H1 (cell line): ENCODE measurements around the gene SLFNL1. TPM values are rescaled to one million over a fixed set of nuclear protein-coding genes. Genes with fewer than 3 reads are reported as not detected.

Experiments used
- CTCF ChIA-PET: fragments of 300-600 bp; sonication (Branson Sonifier 250); formaldehyde crosslinking; loops from one replicate; lab custom pipeline; 2021; ENCODE audit not compliant: partially characterized antibody; lab: Charles Lee
- POLR2A ChIA-PET: fragments of 300-600 bp; sonication (Branson Sonifier 250); formaldehyde crosslinking; loops from one replicate; lab custom pipeline; 2021; ENCODE audit warnings: inconsistent platforms; ENCODE audit not compliant: partially characterized antibody; lab: Charles Lee
- DNase-seq, 2 experiments: peaks; one replicate each; pipeline versions ENCODE4 v3.0.0 to v3.0.0-alpha.2; 2010 to 2022; ENCODE audit warnings: low spot score in 2 of 2, low read depth in 1 of 2, mixed read lengths in 1 of 2
- FAIRE-seq: peaks from 2 replicates; lab custom pipeline; 2011; peaks lifted over from hg19 to GRCh38; lab: Jason Lieb, UNC
- H2AFZ ChIP-seq: 2 replicates; pipeline ENCODE4 v1.8.1; 2012; ENCODE audit warnings: low read length, inconsistent platforms
- H2AK5ac ChIP-seq: 2 replicates; pipeline ENCODE4 v1.6.1; 2013; ENCODE audit warnings: low read depth, low read length
- H2BK120ac ChIP-seq: replicated peaks from 2 replicates; pipeline ENCODE3; 2013; ENCODE audit warnings: low read depth, low read length, inconsistent platforms
- H2BK12ac ChIP-seq: 2 replicates; pipeline ENCODE4 v1.6.1; 2013; ENCODE audit warnings: low read depth, low read length
- H2BK15ac ChIP-seq: 2 replicates; pipeline ENCODE4 v1.6.1; 2013; ENCODE audit warnings: low read length
- H2BK20ac ChIP-seq: 2 replicates; pipeline ENCODE4 v1.6.1; 2013; ENCODE audit warnings: low read length
- H2BK5ac ChIP-seq: 2 replicates; pipeline ENCODE4 v1.6.1; 2013; ENCODE audit warnings: low read depth, low read length
- H3K14ac ChIP-seq: 2 replicates; pipeline ENCODE4 v1.6.1; 2013; ENCODE audit warnings: inconsistent platforms; ENCODE audit not compliant: insufficient read length
- H3K18ac ChIP-seq: 2 replicates; pipeline ENCODE4 v1.6.1; 2013; ENCODE audit warnings: low read length; ENCODE audit errors: extremely low read depth
- H3K23ac ChIP-seq: 2 replicates; pipeline ENCODE4 v1.6.1; 2013; ENCODE audit warnings: inconsistent platforms; ENCODE audit not compliant: insufficient read length
- H3K23me2 ChIP-seq: 2 replicates; pipeline ENCODE4 v1.6.1; 2013; ENCODE audit warnings: low read depth, low read length
- H3K27ac ChIP-seq: 2 replicates; pipeline ENCODE4 v1.6.1; 2011; ENCODE audit warnings: low read depth, low read length, inconsistent platforms
- H3K27me3 ChIP-seq, 4 experiments: replicated peaks in 1 of 4; 1 replicate in 1 of 4; 2 replicates in 3 of 4; pipeline versions ENCODE4 v1.6.1 to v1.8.1; 2011 to 2013; ENCODE audit warnings: low read length in 3 of 4, mild to moderate bottlenecking in 3 of 4, inconsistent platforms in 2 of 4, mixed read lengths in 2 of 4, moderate library complexity in 1 of 4; ENCODE audit not compliant: control insufficient read depth in 3 of 4, insufficient read depth in 3 of 4; ENCODE audit errors: extremely low read depth in 1 of 4
- H3K36me3 ChIP-seq, 4 experiments: 2 replicates each; pipeline versions ENCODE4 v1.6.1 to v1.8.1; 2011 to 2013; ENCODE audit warnings: mild to moderate bottlenecking in 4 of 4, low read length in 3 of 4, moderate library complexity in 2 of 4, control low read depth in 1 of 4, inconsistent platforms in 1 of 4; ENCODE audit not compliant: insufficient read depth in 4 of 4, control insufficient read depth in 2 of 4
- H3K4ac ChIP-seq: replicated peaks from 2 replicates; pipeline ENCODE3; 2013; ENCODE audit warnings: low read length, low read depth, mixed read lengths, inconsistent platforms; ENCODE audit not compliant: insufficient read length
- H3K4me1 ChIP-seq, 4 experiments: replicated peaks in 1 of 4; 1 replicate in 1 of 4; 2 replicates in 3 of 4; pipeline versions ENCODE4 v1.6.1 to v1.8.1; 2011 to 2013; ENCODE audit warnings: low read length in 3 of 4, inconsistent platforms in 2 of 4, mixed read lengths in 1 of 4; ENCODE audit not compliant: insufficient read depth in 4 of 4, control insufficient read depth in 3 of 4
- H3K4me2 ChIP-seq, 2 experiments: 2 replicates each; pipeline versions ENCODE4 v1.6.1 to v1.8.1; 2011 to 2013; ENCODE audit warnings: low read depth in 2 of 2, low read length in 2 of 2, control low read depth in 1 of 2, inconsistent platforms in 1 of 2, mild to moderate bottlenecking in 1 of 2; ENCODE audit not compliant: insufficient read depth in 1 of 2
- H3K4me3 ChIP-seq, 4 experiments: fragments of 200-600, 300-600 bp in 1 of 4; sonication (generic), shearing (Covaris generic), sonication (Bioruptor Twin) in 1 of 4; 2 replicates each; pipeline versions ENCODE4 v1.5.1 to v1.8.1; 2011 to 2016; ENCODE audit warnings: low read length in 4 of 4, low read depth in 3 of 4, control low read depth in 2 of 4, inconsistent platforms in 2 of 4, mild to moderate bottlenecking in 2 of 4, mixed read lengths in 1 of 4, moderate library complexity in 1 of 4; ENCODE audit not compliant: insufficient read depth in 2 of 4; ENCODE audit errors: extremely low read depth in 1 of 4
- H3K56ac ChIP-seq: replicated peaks from 2 replicates; pipeline ENCODE3; 2013; ENCODE audit warnings: low read depth, mild to moderate bottlenecking, mixed read lengths, low read length, inconsistent platforms; ENCODE audit not compliant: insufficient read length
- H3K79me1 ChIP-seq: 2 replicates; pipeline ENCODE4 v1.6.1; 2013; ENCODE audit warnings: low read depth, low read length, control low read depth
- H3K79me2 ChIP-seq, 2 experiments: 2 replicates each; pipeline versions ENCODE4 v1.6.1 to v1.8.1; 2012 to 2013; ENCODE audit warnings: low read length in 2 of 2, mild to moderate bottlenecking in 2 of 2, inconsistent platforms in 1 of 2; ENCODE audit not compliant: insufficient read depth in 2 of 2, control insufficient read depth in 1 of 2
- H3K9ac ChIP-seq, 4 experiments: replicated peaks in 1 of 4; 1 replicate in 1 of 4; 2 replicates in 3 of 4; pipeline versions ENCODE4 v1.6.1 to v1.8.1; 2011 to 2013; ENCODE audit warnings: low read depth in 3 of 4, low read length in 3 of 4, control low read depth in 2 of 4, mild to moderate bottlenecking in 2 of 4, moderate library complexity in 2 of 4, inconsistent platforms in 1 of 4; ENCODE audit errors: extremely low read depth in 1 of 4
- H3K9me3 ChIP-seq, 2 experiments: 2 replicates each; pipeline versions ENCODE4 v1.6.1 to v1.8.1; 2012 to 2013; ENCODE audit warnings: mild to moderate bottlenecking in 2 of 2, moderate library complexity in 2 of 2, control low read depth in 1 of 2, inconsistent platforms in 1 of 2, low read depth in 1 of 2, low read length in 1 of 2, mixed read lengths in 1 of 2; ENCODE audit not compliant: insufficient read depth in 2 of 2
- H4K20me1 ChIP-seq, 2 experiments: replicated peaks in 1 of 2; 2 replicates each; pipeline versions ENCODE3 to v1.8.1; 2011 to 2013; ENCODE audit warnings: inconsistent platforms in 2 of 2, low read length in 2 of 2, mild to moderate bottlenecking in 1 of 2; ENCODE audit not compliant: insufficient read depth in 2 of 2, control insufficient read depth in 1 of 2
- H4K5ac ChIP-seq: 2 replicates; pipeline ENCODE4 v1.6.1; 2013; ENCODE audit warnings: low read length, low read depth, mixed read lengths, inconsistent platforms; ENCODE audit not compliant: insufficient read length
- H4K8ac ChIP-seq: 2 replicates; pipeline ENCODE4 v1.8.0; 2013; ENCODE audit warnings: mild to moderate bottlenecking, moderate library complexity, low read length, inconsistent platforms; ENCODE audit not compliant: insufficient read depth; ENCODE audit errors: extremely low read depth
- H4K91ac ChIP-seq: replicated peaks from 2 replicates; pipeline ENCODE3; 2013; ENCODE audit warnings: low read length, mixed read lengths, inconsistent platforms; ENCODE audit not compliant: insufficient read length
- E2F6 ChIP-seq: IDR thresholded peaks from 2 replicates; pipeline ENCODE4 v1.6.1; 2012; ENCODE audit warnings: inconsistent platforms
- POLR2A ChIP-seq, 2 experiments: IDR thresholded peaks; 1 replicate in 1 of 2; 2 replicates in 1 of 2; pipeline ENCODE4 v1.6.1; 2011; ENCODE audit warnings: low read depth in 2 of 2, low read length in 2 of 2, mild to moderate bottlenecking in 2 of 2; ENCODE audit errors: control extremely low read depth in 1 of 2
- RAD21 ChIP-seq, 2 experiments: IDR thresholded peaks in 1 of 2; conservative IDR thresholded peaks in 1 of 2; 2 replicates each; pipeline ENCODE4 v1.6.1; 2011; ENCODE audit warnings: low read depth in 2 of 2, low read length in 2 of 2, improper control_type of control experiment in 1 of 2, inconsistent platforms in 1 of 2, mild to moderate bottlenecking in 1 of 2, moderate library complexity in 1 of 2
- WGBS, 2 experiments: shearing (Covaris generic) in 1 of 2; methylation state at CpG; one replicate each; pipeline versions ENCODE4 v1.1.6 to v1.1.7; 2013 to 2015; ENCODE audit warnings: low lambda C conversion rate in 2 of 2, mixed read lengths in 2 of 2, inconsistent platforms in 1 of 2, low coverage in 1 of 2, missing lambda C conversion rate in 1 of 2; ENCODE audit not compliant: insufficient replicate concordance in 2 of 2, insufficient coverage in 1 of 2, insufficient read length in 1 of 2; ENCODE audit errors: extremely low coverage in 1 of 2, missing lambda C conversion rate in 1 of 2; 5-methylcytosine and 5-hydroxymethylcytosine counted together
- polyA plus RNA-seq, 7 experiments: library from polyadenylated mRNA; depleted of rRNA in 3 of 7; stranded (reverse) in 5 of 7; unstranded in 2 of 7; fragments of >200 nt in 5 of 7; fragments of 200-250 nt in 2 of 7; gene quantifications; 1 replicate in 5 of 7; 2 replicates in 1 of 7; 4 replicates in 1 of 7; pipeline versions ENCODE4 v1.2.1 to v1.2.3, GENCODE V29; 2011 to 2013; ENCODE audit warnings: missing spikeins in 2 of 7, mixed read lengths in 2 of 7
- total RNA-seq: library from RNA; stranded (reverse); fragmentation: NEBNext Ultra II Directional; extraction: Animal tissue kit (Norgen Biotek cat#: 25700); gene quantifications from 2 replicates; pipeline ENCODE4 v1.2.1, GENCODE V29; 2021

Gene SLFNL1
- total and polyA plus RNA-seq, 2 of the 8 experiments (the other 6 are each of a cell fraction or from before 2014, with no cell fraction given), result not detected

GRCh38 chr1:41025979-41026819 lies 4.7 kb upstream of the SLFNL1 start:
- Histone ChIP-seq H4K8ac (no peak overlapping the region), H2BK12ac (no peak overlapping the region), H3K9me3 (no peaks in the 10 kb centered on the region), H3K4ac (no peak overlapping the region), H3K27ac (no peak overlapping the region), H2BK20ac (no peak overlapping the region), H3K27me3 (peaks cover 0 to 13% (median 6%) of the 10 kb centered on the region in 4 experiments; a peak in 6 of 7 replicates), H3K79me2 (no peaks in the 10 kb centered on the region), H3K56ac (no peak overlapping the region), H3K4me3 (no peak overlapping the region), H3K4me2 (no peak overlapping the region), H4K91ac (no peak overlapping the region), H3K9ac (no peak overlapping the region), H2AK5ac (no peak overlapping the region), H3K18ac (no peak overlapping the region), H2BK15ac (no peak overlapping the region), H3K14ac (no peak overlapping the region), H2BK120ac (no peak overlapping the region), H3K79me1 (no peaks in the 10 kb centered on the region), H3K36me3 (peaks cover 0 to 5% (median 3%) of the 10 kb centered on the region in 4 experiments; a peak in 1 of 8 replicates), H2AFZ (no peak overlapping the region), H4K5ac (no peak overlapping the region), H2BK5ac (no peak overlapping the region), H3K4me1 (peaks cover 0 to 7% (median 4%) of the 10 kb centered on the region in 4 experiments; a peak in 4 of 7 replicates), H4K20me1 (peaks cover 2 to 7% of the 10 kb centered on the region in 2 experiments), H3K23me2 (no peaks in the 10 kb centered on the region), H3K23ac (no peak overlapping the region)
- ChIA-PET POLR2A (interaction anchor here (2.0 kb wide), 1 partner anchor 45 kb away, joined by 6 read pairs; no protein-coding TSS in a partner anchor), CTCF (interaction anchor here (1.6 to 4.1 kb wide), 3 partner anchors 11 to 26 kb away, joined by 5 to 20 read pairs (median 7); no protein-coding TSS in a partner anchor)
- FAIRE-seq (no peak), DNase-seq (no peak)
- TF ChIP-seq E2F6 (no peak), POLR2A (IDR thresholded peaks at IDR 0.05; ENCODE audit: control extremely low read depth in 1 of 2, low read depth in 2 of 2, low read length in 2 of 2) (peak in 1 of 2 experiments; percentile 20; a peak in 1 of 3 replicates), RAD21 (IDR thresholded peaks at IDR 0.05 in 1 of 2, conservative IDR thresholded peaks at IDR 0.05 in 1 of 2; ENCODE audit: low read depth in 2 of 2, low read length in 2 of 2) (no peak)
- WGBS, 2 experiments, result 90% methylated on average over 4 of the region's 4 CpGs; no CpG with 5 or more reads in 1 of the 2 experiments
